SH-SY5Y (cell line): ENCODE measurements around the gene OR4D11.

Source experiments
- GATA2 ChIP-seq: IDR thresholded peaks from 2 replicates; pipeline ENCODE4 v1.6.1; 2011; ENCODE audit warnings: mild to moderate bottlenecking, low read depth, low read length
- GATA3 ChIP-seq: IDR thresholded peaks from 2 replicates; pipeline ENCODE4 v1.6.1; 2011; ENCODE audit warnings: low read depth, mild to moderate bottlenecking, low read length, moderate library complexity

DNA sequence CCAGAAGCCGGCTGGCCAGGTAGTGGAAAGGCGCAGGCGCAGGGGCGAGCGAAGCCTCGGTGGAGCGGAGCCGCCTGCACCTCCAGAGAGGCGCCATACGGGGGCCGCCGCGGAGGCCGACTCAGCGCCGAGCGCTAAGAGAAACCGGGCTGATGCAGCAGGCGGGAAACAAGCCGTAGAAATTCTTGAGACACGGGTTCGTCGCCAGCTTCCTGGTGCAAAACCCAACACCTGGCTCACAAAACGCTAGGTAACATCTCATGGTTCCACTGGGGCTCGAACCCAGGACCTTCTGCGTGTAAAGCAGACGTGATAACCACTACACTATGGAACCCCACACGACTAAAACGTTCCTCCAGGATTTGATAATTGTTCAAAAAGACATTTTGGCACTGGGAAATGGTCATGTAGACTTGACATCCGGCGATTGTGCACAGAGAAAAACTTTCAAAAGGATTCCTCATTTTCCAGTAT is 47.0 kb downstream of the OR4D11 start:
- TF ChIP-seq GATA2 (no peak), GATA3 (no peak)
